Skeletal muscle tissue (tissue), 4 donors: ENCODE measurements around the gene RHOT2. TPM values are rescaled to one million over a fixed set of nuclear protein-coding genes. Genes with fewer than 3 reads are reported as not detected.
"Not testable (repeated sequence)": the region's sequence is repeated elsewhere in the genome, so short reads cannot be mapped to it uniquely, and the experiment has no call there.

Experiments used
- H3K27ac ChIP-seq: one replicate; pipeline ENCODE4 v1.7.0; 2013; ENCODE audit warnings: mild to moderate bottlenecking, low read depth, low read length, inconsistent platforms
- H3K27me3 ChIP-seq, 3 donors: one replicate each; pipeline ENCODE4 v1.7.0; 2013; ENCODE audit warnings: low read length in 3 of 3; ENCODE audit not compliant: control insufficient read depth in 3 of 3, insufficient read depth in 3 of 3
- H3K36me3 ChIP-seq, 3 donors: one replicate each; pipeline ENCODE4 v1.7.0; 2013; ENCODE audit warnings: low read length in 3 of 3; ENCODE audit not compliant: control insufficient read depth in 3 of 3, insufficient read depth in 3 of 3
- H3K4me1 ChIP-seq, 3 donors: one replicate each; pipeline ENCODE4 v1.7.0; 2013; ENCODE audit warnings: low read length in 3 of 3, mild to moderate bottlenecking in 3 of 3; ENCODE audit not compliant: control insufficient read depth in 3 of 3, insufficient read depth in 3 of 3
- H3K4me3 ChIP-seq, 3 donors: one replicate each; pipeline ENCODE4 v1.7.0; 2013; ENCODE audit warnings: low read length in 3 of 3
- H3K9ac ChIP-seq, 3 donors: one replicate each; pipeline ENCODE4 v1.7.0; 2013; ENCODE audit warnings: low read length in 3 of 3, mild to moderate bottlenecking in 3 of 3, moderate library complexity in 2 of 3, low read depth in 1 of 3
- H3K9me3 ChIP-seq, 3 donors: one replicate each; pipeline ENCODE4 v1.7.0; 2013; ENCODE audit warnings: low read length in 3 of 3; ENCODE audit not compliant: control insufficient read depth in 3 of 3
- total RNA-seq: library from RNA; depleted of rRNA; stranded (reverse); fragments of >200 nt; gene quantifications from one replicate; pipeline ENCODE4 v1.2.3, GENCODE V29; 2014
- donor health status: Osteomylitis.

RHOT2 gene
- total RNA-seq, 1 donor from 2014 or later: 14.1 TPM

GRCh38 chr16:706189-707061 is 38.5 kb downstream of the RHOT2 start:
- peaks cover 84 to 93% (median 87%) of the 10 kb centered on the region in 3 donors for H3K27me3 ChIP-seq
- H3K9ac ChIP-seq: no peak overlapping the region
- H3K9me3 ChIP-seq: no peaks in the 10 kb centered on the region
- no peak overlapping the region for H3K27ac ChIP-seq
- no peak overlapping the region for H3K4me3 ChIP-seq
- peaks cover 0 to 10% (median 4%) of the 10 kb centered on the region in 3 donors for H3K4me1 ChIP-seq
- H3K36me3 ChIP-seq: no peaks in the 10 kb centered on the region

DNA sequence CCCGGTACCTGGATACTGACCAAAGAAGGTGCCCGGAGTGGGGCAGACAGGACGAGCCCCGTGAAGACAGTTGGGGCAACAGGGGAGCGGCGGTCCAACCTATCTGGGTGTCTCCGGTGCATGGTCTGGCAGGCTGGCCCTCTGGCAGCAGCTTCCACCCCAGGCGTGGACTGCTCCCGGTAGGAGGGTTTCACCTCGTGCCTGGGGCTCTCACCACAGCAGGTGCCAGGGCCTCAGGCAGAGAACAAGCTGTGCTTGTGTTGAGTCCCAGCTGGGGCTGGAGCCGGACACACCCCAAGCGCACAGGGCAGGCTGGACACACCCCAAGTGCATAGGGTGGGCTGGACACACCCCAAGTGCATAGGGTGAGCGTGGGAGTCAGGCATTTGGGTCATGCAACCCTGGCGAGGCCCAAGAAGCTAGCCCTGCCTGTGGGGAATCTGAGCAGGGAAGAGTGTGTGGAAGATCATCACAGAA is 39.2 kb downstream of the RHOT2 start:
- H3K4me3 ChIP-seq: no peak overlapping the region
- no peak overlapping the region for H3K27ac ChIP-seq
- H3K9me3 ChIP-seq: no peaks in the 10 kb centered on the region
- peaks cover 80 to 88% (median 83%) of the 10 kb centered on the region in 3 donors for H3K27me3 ChIP-seq
- H3K36me3 ChIP-seq: no peaks in the 10 kb centered on the region
- no peak overlapping the region for H3K9ac ChIP-seq
- H3K4me1 ChIP-seq: peaks cover 0 to 10% (median 7%) of the 10 kb centered on the region in 3 donors

DNA sequence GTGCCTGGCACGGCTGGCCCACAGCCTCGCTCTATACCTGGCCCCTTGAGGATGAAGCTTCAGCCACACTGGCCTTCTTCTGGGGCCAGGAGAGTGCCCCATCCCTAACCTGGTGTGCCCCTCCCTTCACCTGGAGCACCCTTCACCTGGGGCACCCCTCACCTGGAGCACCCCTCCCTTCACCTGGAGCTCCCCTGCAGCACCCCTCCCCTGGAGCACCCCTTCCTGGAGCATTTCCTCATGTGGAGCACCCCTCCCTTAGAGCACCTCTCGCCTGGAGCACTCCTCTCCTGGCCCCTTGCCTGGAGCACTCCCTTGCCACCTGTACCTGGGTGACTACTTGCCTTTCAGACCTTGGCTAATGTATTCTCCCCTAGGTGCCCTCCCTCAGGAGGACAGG is 40.1 kb downstream of the RHOT2 start:
- Histone ChIP-seq H3K4me3 (no peak overlapping the region), H3K27me3 (peaks cover 71 to 79% (median 73%) of the 10 kb centered on the region in 3 donors), H3K27ac (no peak overlapping the region), H3K9ac (no peak overlapping the region), H3K36me3 (no peaks in the 10 kb centered on the region), H3K9me3 (no peaks in the 10 kb centered on the region), H3K4me1 (peaks cover 0 to 13% (median 7%) of the 10 kb centered on the region in 3 donors)

GRCh38 chr16:708959-709358 is 41.0 kb downstream of the RHOT2 start:
- Histone ChIP-seq H3K36me3 (no peaks in the 10 kb centered on the region), H3K9ac (no peak overlapping the region), H3K4me1 (peaks cover under 1 to 14% (median 7%) of the 10 kb centered on the region in 3 donors), H3K9me3 (no peaks in the 10 kb centered on the region), H3K4me3 (no peak overlapping the region), H3K27me3 (peaks cover 64 to 73% (median 67%) of the 10 kb centered on the region in 3 donors), H3K27ac (no peak overlapping the region)

- Histone ChIP-seq H3K9me3 (no peaks in the 10 kb centered on the region), H3K36me3 (no peaks in the 10 kb centered on the region), H3K27ac (no peak overlapping the region), H3K9ac (no peak overlapping the region), H3K27me3 (peaks cover 55 to 66% (median 60%) of the 10 kb centered on the region in 3 donors), H3K4me3 (no peak overlapping the region), H3K4me1 (peaks cover 9 to 21% (median 9%) of the 10 kb centered on the region in 3 donors)
Measured at GRCh38 chr16:709566-710499, 41.9 kb downstream of the RHOT2 start.

DNA sequence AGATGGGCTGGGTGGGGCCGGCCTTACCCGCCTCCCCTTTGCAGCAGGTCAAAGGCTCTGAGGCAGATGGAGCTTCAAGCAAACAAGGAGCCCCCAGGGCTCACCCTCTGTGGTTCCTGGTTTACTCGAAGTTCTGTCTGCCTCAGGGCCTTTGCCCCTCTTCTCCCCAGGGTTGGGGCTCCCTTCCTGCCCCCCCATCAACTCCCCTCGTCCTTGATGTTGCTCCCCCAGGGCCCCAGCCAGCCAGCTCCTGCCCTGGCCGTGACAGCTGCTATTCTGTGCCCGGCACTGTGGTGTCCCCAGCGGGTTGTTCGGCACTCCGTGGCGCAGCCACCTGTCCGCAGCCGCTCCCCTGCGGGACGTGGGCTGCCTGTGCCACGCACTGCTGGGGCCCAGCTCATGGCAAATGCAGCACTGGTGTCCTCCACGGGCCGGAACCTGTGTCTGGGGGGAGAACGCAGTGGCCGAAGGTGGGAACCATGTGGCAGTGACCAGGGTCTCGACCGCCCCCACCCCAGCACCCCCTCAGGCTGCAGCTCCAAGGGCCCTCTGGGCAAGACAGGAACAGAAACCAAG is 42.7 kb downstream of the RHOT2 start:
- H3K27ac ChIP-seq: no peak overlapping the region
- H3K36me3 ChIP-seq: no peaks in the 10 kb centered on the region
- no peaks in the 10 kb centered on the region for H3K9me3 ChIP-seq
- H3K27me3 ChIP-seq: peaks cover 52 to 61% (median 58%) of the 10 kb centered on the region in 3 donors
- no peak overlapping the region for H3K9ac ChIP-seq
- peaks cover 9 to 24% (median 9%) of the 10 kb centered on the region in 3 donors for H3K4me1 ChIP-seq
- H3K4me3 ChIP-seq: no peak overlapping the region

DNA sequence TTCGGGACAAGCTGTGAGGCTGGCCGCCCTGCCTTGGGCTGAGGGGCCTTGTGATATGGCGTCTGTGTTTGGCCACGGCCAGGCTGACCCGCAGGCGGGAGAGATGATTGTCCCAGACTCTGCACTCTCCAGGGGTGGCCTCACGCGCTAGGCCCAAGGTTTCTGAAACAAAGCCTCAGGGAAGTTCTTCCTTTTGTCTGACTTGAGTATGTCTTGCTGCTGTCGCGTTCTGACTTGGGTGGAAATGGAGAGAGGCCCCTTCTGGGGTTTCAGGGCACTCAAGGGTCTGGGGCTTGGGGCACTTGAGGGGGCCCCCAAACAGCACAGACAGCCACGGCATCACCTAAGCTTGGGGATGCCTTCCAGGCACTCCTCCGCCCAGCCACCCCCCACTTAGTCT is 43.2 kb downstream of the RHOT2 start:
- H3K9me3 ChIP-seq: no peaks in the 10 kb centered on the region
- H3K4me1 ChIP-seq: peaks cover 11 to 28% (median 13%) of the 10 kb centered on the region in 3 donors
- no peak overlapping the region for H3K27ac ChIP-seq
- H3K36me3 ChIP-seq: no peaks in the 10 kb centered on the region
- no peak overlapping the region for H3K9ac ChIP-seq
- H3K27me3 ChIP-seq: peaks cover 52 to 61% (median 58%) of the 10 kb centered on the region in 3 donors
- H3K4me3 ChIP-seq: no peak overlapping the region

- no peak overlapping the region for H3K9ac ChIP-seq
- H3K4me3 ChIP-seq: no peak overlapping the region
- H3K36me3 ChIP-seq: no peaks in the 10 kb centered on the region
- no peaks in the 10 kb centered on the region for H3K9me3 ChIP-seq
- H3K27me3 ChIP-seq: peaks cover 46 to 54% (median 52%) of the 10 kb centered on the region in 3 donors
- H3K27ac ChIP-seq: no peak overlapping the region
- peaks cover 17 to 31% (median 20%) of the 10 kb centered on the region in 3 donors for H3K4me1 ChIP-seq
Measured at GRCh38 chr16:711548-712320, 43.8 kb downstream of the RHOT2 start.

DNA sequence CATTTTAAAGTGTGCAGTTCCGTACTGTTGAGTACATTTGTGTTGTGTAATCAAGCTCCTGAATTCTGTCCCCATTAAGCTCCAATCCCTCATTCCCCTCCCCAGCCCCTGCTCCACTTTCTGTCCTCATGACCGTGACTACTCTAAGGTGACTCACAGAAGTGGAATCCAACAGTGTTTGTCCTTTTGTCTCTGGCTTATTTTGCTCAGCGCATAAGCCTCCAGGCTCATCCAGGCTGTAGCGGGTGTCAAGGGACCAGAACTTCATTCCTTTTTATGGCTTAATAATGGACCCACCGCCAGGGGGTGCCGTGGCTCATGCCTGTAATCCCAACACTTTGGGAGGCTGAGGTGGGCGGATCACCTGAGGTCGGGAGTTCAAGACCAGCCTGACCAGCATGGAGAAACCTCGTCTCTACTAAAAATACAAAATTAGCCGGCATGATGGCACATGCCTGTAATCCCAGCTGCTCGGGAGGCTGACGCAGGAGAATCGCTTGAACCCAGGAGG is 44.9 kb downstream of the RHOT2 start:
- H3K9me3 ChIP-seq, H3K9ac ChIP-seq, H3K36me3 ChIP-seq, H3K4me3 ChIP-seq, H3K27ac ChIP-seq: not testable (repeated sequence)
- H3K4me1 ChIP-seq: peaks cover 17 to 32% (median 20%) of the 10 kb centered on the region in 3 donors
- H3K27me3 ChIP-seq: peaks cover 35 to 45% (median 44%) of the 10 kb centered on the region in 3 donors
